Measurements from ENCODE around the gene KRTAP13-1.

KRTAP13-1 gene

DNA sequence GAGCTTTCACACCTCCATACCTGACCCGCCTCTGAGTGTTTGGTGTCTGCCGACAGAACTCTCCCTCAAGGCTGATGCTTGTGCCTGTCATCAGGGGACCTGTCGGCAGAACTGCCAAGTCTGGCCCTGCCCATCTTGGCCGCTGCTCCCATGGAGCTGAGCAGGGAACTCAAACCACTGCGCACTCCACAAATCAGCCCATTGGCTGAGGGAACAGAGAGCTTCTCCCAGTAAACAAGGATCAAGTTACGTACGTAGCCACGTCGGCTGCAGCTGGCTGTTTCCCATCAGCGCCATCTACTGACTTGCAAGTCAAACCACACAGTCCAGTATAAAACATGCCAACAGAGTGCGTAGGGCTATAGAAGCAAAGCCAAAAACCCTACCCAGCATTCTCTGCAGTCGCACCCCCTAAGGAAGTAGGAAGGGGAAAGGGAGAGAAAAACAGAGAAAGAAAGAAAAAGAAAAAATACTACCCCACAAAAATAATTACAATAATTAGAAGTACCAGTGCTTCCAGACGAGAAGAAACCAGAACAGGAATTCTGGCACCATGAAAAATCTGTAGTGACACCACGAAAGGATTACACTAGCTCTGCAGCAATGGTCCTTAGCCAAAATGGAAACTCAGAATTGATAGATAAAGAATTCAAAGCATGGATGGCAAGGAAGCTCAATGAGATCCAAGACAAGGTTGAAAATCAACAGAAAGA, 13.1 kb downstream of the KRTAP13-1 start:
- Histone ChIP-seq H3K36me3 (ENCODE audit: low read depth) (no peaks in the 10 kb centered on the region), H3K4me1 (ENCODE audit: insufficient read depth, poor library complexity, severe bottlenecking) (no peaks in the 10 kb centered on the region), H3K27me3 (ENCODE audit: insufficient read depth, poor library complexity, severe bottlenecking) (peaks cover 10% of the 10 kb centered on the region), H3K4me3 (ENCODE audit: severe bottlenecking) (no peak overlapping the region), H3K27ac (ENCODE audit: poor library complexity, severe bottlenecking) (no peak overlapping the region), H3K9me3 (ENCODE audit: severe bottlenecking) (no peaks in the 10 kb centered on the region)
- TF ChIP-seq, protein P1, sequence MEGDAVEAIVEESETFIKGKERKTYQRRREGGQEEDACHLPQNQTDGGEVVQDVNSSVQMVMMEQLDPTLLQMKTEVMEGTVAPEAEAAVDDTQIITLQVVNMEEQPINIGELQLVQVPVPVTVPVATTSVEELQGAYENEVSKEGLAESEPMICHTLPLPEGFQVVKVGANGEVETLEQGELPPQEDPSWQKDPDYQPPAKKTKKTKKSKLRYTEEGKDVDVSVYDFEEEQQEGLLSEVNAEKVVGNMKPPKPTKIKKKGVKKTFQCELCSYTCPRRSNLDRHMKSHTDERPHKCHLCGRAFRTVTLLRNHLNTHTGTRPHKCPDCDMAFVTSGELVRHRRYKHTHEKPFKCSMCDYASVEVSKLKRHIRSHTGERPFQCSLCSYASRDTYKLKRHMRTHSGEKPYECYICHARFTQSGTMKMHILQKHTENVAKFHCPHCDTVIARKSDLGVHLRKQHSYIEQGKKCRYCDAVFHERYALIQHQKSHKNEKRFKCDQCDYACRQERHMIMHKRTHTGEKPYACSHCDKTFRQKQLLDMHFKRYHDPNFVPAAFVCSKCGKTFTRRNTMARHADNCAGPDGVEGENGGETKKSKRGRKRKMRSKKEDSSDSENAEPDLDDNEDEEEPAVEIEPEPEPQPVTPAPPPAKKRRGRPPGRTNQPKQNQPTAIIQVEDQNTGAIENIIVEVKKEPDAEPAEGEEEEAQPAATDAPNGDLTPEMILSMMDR (IDR thresholded peaks at IDR 0.05; ENCODE audit: poor library complexity, severe bottlenecking): peak; percentile 78
- DNase-seq (ENCODE audit: low spot score) (peak; percentile 57), ATAC-seq (ENCODE audit: low read depth) (peak; percentile 94)

GRCh38 chr21:30415993-30416392, 20.2 kb downstream of the KRTAP13-1 start:
- no peak overlapping the region for H3K27ac ChIP-seq (ENCODE audit: poor library complexity, severe bottlenecking)
- H3K36me3 ChIP-seq (ENCODE audit: low read depth): no peaks in the 10 kb centered on the region
- H3K27me3 ChIP-seq (ENCODE audit: insufficient read depth, poor library complexity, severe bottlenecking): no peaks in the 10 kb centered on the region
- DNase-seq (ENCODE audit: low spot score) (no peak), ATAC-seq (ENCODE audit: low read depth) (no peak)
- no peak overlapping the region for H3K4me3 ChIP-seq (ENCODE audit: severe bottlenecking)
- no peaks in the 10 kb centered on the region for H3K4me1 ChIP-seq (ENCODE audit: insufficient read depth, poor library complexity, severe bottlenecking)
- TF ChIP-seq, protein P1 (IDR thresholded peaks at IDR 0.05; ENCODE audit: poor library complexity, severe bottlenecking): no peak
- no peaks in the 10 kb centered on the region for H3K9me3 ChIP-seq (ENCODE audit: severe bottlenecking)

DNA sequence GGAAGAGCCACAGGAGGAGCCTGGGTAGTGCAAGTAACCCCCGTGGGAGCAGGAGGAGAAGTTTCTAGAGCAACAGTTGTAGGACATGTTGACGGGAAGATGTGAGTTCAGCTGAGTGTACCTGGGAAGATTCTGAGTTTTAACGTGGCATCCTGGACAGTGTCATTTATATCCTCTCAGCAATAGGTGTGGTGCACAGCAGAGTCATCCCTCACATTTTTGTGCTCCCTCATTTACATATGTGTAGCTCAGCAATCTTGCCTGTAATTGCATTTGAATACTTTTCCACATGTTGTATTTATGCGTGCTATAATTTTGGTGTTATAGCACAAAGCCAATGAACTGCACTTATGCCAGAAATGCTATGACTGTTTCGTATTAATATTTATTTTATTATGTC, 30.0 kb downstream of the KRTAP13-1 start, which contains the start of gene KRTAP13-3:
TSS of gene KRTAP13-3 (minus strand) at position 101 of the 400 bp plus-strand sequence. CDS start at position 87, 14 bp downstream.
- TF ChIP-seq, protein P1 (IDR thresholded peaks at IDR 0.05; ENCODE audit: poor library complexity, severe bottlenecking): no peak
- Histone ChIP-seq H3K4me1 (ENCODE audit: insufficient read depth, poor library complexity, severe bottlenecking) (no peaks in the 10 kb centered on the region), H3K27me3 (ENCODE audit: insufficient read depth, poor library complexity, severe bottlenecking) (peaks cover 15% of the 10 kb centered on the region), H3K9me3 (ENCODE audit: severe bottlenecking) (no peaks in the 10 kb centered on the region), H3K27ac (ENCODE audit: poor library complexity, severe bottlenecking) (no peak within 1 kb of the TSS), H3K4me3 (ENCODE audit: severe bottlenecking) (no peak within 1 kb of the TSS), H3K36me3 (ENCODE audit: low read depth) (no peaks in the 10 kb centered on the region)
- DNase-seq (ENCODE audit: low spot score): no peak
- no peak for ATAC-seq (ENCODE audit: low read depth)

DNA sequence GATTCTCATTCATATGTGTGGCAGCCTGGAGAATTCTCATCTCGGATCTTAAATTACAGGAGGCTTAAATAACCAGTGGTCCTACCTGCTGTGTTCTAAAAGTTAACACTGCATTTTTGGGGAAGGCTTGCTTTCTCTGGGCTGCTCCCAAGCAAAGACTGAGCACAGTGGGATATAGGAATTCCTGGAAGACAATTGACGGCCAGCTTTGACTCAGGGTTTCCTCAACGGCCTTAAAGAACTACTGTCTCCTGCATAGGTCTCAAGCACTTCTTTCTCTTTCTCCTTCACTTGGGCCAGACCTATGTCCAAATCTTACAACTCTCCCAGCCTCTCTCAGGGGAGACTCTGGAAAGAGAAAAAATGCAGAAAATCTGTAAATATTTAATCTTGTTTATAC, 30.9 kb downstream of the KRTAP13-1 start:
- Histone ChIP-seq H3K4me1 (ENCODE audit: insufficient read depth, poor library complexity, severe bottlenecking) (no peaks in the 10 kb centered on the region), H3K27ac (ENCODE audit: poor library complexity, severe bottlenecking) (no peak overlapping the region), H3K27me3 (ENCODE audit: insufficient read depth, poor library complexity, severe bottlenecking) (peaks cover 15% of the 10 kb centered on the region), H3K9me3 (ENCODE audit: severe bottlenecking) (no peaks in the 10 kb centered on the region), H3K36me3 (ENCODE audit: low read depth) (no peaks in the 10 kb centered on the region), H3K4me3 (ENCODE audit: severe bottlenecking) (no peak overlapping the region)
- ATAC-seq (ENCODE audit: low read depth): no peak
- no peak for DNase-seq (ENCODE audit: low spot score)
- TF ChIP-seq, protein P1 (IDR thresholded peaks at IDR 0.05; ENCODE audit: poor library complexity, severe bottlenecking): no peak

GRCh38 chr21:30430170-30430655, 34.4 kb downstream of the KRTAP13-1 start, which contains the start of gene KRTAP13-4:
Gene KRTAP13-4 (plus strand): TSS chr21:30430220. CDS start chr21:30430276, 56 bp downstream.
- no peak for DNase-seq (ENCODE audit: low spot score)
- Histone ChIP-seq H3K9me3 (ENCODE audit: severe bottlenecking) (no peaks in the 10 kb centered on the region), H3K27me3 (ENCODE audit: insufficient read depth, poor library complexity, severe bottlenecking) (peaks cover 20% of the 10 kb centered on the region), H3K36me3 (ENCODE audit: low read depth) (no peaks in the 10 kb centered on the region), H3K27ac (ENCODE audit: poor library complexity, severe bottlenecking) (no peak within 1 kb of the TSS), H3K4me3 (ENCODE audit: severe bottlenecking) (no peak within 1 kb of the TSS), H3K4me1 (ENCODE audit: insufficient read depth, poor library complexity, severe bottlenecking) (no peaks in the 10 kb centered on the region)
- TF ChIP-seq, protein P1 (IDR thresholded peaks at IDR 0.05; ENCODE audit: poor library complexity, severe bottlenecking): no peak
- ATAC-seq (ENCODE audit: low read depth): no peak

All from RWPE2 (cell line).